ENCODE results near the gene TLE2. TPM values are rescaled to one million over a fixed set of nuclear protein-coding genes. Genes with fewer than 3 reads are reported as not detected.

Gene TLE2
- total RNA-seq, 1 experiment from 2014 or later, result 3.1 TPM

GRCh38 chr19:2976609-2977000 lies 52.5 kb downstream of the TLE2 start:
- H2AK5ac ChIP-seq (ENCODE audit: insufficient read length, low read length), result no peak overlapping the region
- Mint-ChIP-seq H3K4me1 (peaks cover 24 to 31% of the 10 kb centered on the region in 2 experiments), H3K27me3 (ENCODE audit: low read depth) (peaks cover 89% of the 10 kb centered on the region), H3K27ac (no peak overlapping the region), H3K4me3 (peak overlapping the region; percentile 61 to 83), H3K9me3 (no peaks in the 10 kb centered on the region; a peak in 1 of 5 replicates), H3K36me3 (ENCODE audit: insufficient read depth in 1 of 3, low read depth in 3 of 3) (no peaks in the 10 kb centered on the region; a peak in 1 of 7 replicates)
- H3K9me3 ChIP-seq (ENCODE audit: control insufficient read depth, low read depth, low read length), result no peaks in the 10 kb centered on the region
- peak overlapping the region; percentile 57 for H3K4me2 ChIP-seq (ENCODE audit: insufficient read depth, insufficient read length, low read length)
- no peak overlapping the region for H2BK12ac ChIP-seq (ENCODE audit: insufficient read length, low read depth, low read length)
- no peak overlapping the region for H3K27ac ChIP-seq (ENCODE audit: insufficient read length, low read depth, low read length)
- WGBS (ENCODE audit: extremely low coverage, insufficient read length, low lambda C conversion rate), result no CpG with 5 or more reads among the region's 15 CpGs
- H3K4ac ChIP-seq (ENCODE audit: low read depth, low read length), result no peak overlapping the region
- no peaks in the 10 kb centered on the region for H4K20me1 ChIP-seq (ENCODE audit: control insufficient read depth, insufficient read depth, insufficient read length)
- no peak overlapping the region for H3K14ac ChIP-seq (ENCODE audit: insufficient read depth, low read length)
- H2BK15ac ChIP-seq (ENCODE audit: low read depth, low read length), result no peak overlapping the region
- no peaks in the 10 kb centered on the region for H3K27me3 ChIP-seq (ENCODE audit: insufficient read depth, low read length)
- no peak overlapping the region for H3K23ac ChIP-seq (ENCODE audit: insufficient read length, low read depth, low read length)
- peaks cover 5% of the 10 kb centered on the region for H3K23me2 ChIP-seq (ENCODE audit: insufficient read length, low read depth, low read length, poor library complexity, severe bottlenecking)
- no peaks in the 10 kb centered on the region for H3K79me1 ChIP-seq (ENCODE audit: insufficient read depth, low read depth, low read length, poor library complexity, severe bottlenecking)
- H2AFZ ChIP-seq (ENCODE audit: low read length), result no peak overlapping the region
- H3T11ph ChIP-seq (ENCODE audit: low read length), result no peak overlapping the region
- no peak overlapping the region for H3K56ac ChIP-seq (ENCODE audit: insufficient read length, low read depth, low read length)
- H3K9ac ChIP-seq (ENCODE audit: extremely low read depth, insufficient read length, low read length), result no peak overlapping the region
- H4K8ac ChIP-seq (replicated peaks; ENCODE audit: insufficient read length, low read depth, low read length), result no peak overlapping the region
- H3K79me2 ChIP-seq (ENCODE audit: insufficient read depth, low read length), result no peaks in the 10 kb centered on the region
- H2BK20ac ChIP-seq (ENCODE audit: low read depth, low read length, poor library complexity, severe bottlenecking), result no peak overlapping the region
- H4K91ac ChIP-seq (ENCODE audit: insufficient read length, low read depth, low read length), result no peak overlapping the region
- H2BK120ac ChIP-seq (ENCODE audit: low read depth, low read length, poor library complexity, severe bottlenecking), result no peak overlapping the region
- H4K5ac ChIP-seq (ENCODE audit: insufficient read length, low read depth, low read length), result no peak overlapping the region
- TF ChIP-seq CTCF (conservative IDR thresholded peaks at IDR 0.05), result no peak
- no peak overlapping the region for H2BK5ac ChIP-seq (ENCODE audit: insufficient read length, low read length)
- DNase-seq, result peak; percentile 50
- no peak overlapping the region for H3K18ac ChIP-seq (ENCODE audit: insufficient read length, low read depth, low read length)
- H3K4me1 ChIP-seq (ENCODE audit: insufficient read depth, low read length), result peaks cover 2% of the 10 kb centered on the region; the same call in 1 of the 2 replicates

All from H9 (cell line).